Stimulated activated CD8-positive, alpha-beta memory T cell treated with anti-CD3 and anti-CD28 coated beads, Interleukin-7, amount 100 ng/mL, for 24 hours (primary cell): ENCODE measurements around the gene SLC12A8.

Experiments
- DNase-seq: peaks from one replicate; pipeline ENCODE4 v3.0.0-alpha.2; 2020; ENCODE audit warnings: low read depth

SLC12A8 gene

GRCh38 chr3:125212509-125213363 lies at the start of gene SLC12A8:
SLC12A8 (minus strand) TSS chr3:125212748; CDS start chr3:125211349, 1,399 bp downstream.
- DNase-seq = no peak

DNA sequence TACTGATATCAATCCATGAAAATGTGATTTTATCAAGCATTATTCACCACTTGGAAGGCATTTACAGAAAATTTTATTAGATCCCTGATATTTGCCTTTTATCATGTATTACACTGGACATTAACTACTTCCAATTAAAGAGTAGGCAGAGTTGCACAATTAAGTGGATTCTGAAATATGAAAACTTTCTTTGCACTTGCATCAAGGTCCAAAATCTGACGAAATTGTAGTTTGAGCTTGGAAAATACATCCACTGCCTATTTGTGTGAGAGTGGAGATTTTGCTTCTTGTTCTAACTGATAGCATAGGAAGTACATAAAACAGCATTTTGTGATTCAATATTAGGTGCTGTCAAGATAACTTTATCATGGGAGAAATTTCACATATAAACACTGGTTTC lies 49.6 kb upstream of the SLC12A8 start:
- DNase-seq = no peak

GRCh38 chr3:125261031-125261430 lies 48.5 kb upstream of the SLC12A8 start:
- no peak for DNase-seq

DNA sequence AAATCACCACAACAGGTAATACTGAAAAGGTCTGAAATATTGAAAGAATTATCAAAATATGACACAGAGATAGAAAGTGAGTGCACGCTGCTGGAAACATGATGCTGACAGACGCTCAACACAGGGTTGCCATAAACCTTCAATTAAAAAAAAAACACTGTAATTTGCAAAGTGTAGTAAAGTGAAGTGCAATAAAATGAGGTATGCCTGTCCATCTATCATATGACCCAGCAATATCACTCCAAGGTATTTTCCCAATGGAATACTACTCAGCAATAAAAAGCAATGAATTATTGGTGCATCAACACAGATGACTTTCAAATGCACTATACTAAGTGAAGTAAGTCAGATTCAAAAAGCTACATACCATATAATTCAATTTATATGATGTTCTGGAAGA lies 47.6 kb upstream of the SLC12A8 start:
- DNase-seq = no peak

DNA sequence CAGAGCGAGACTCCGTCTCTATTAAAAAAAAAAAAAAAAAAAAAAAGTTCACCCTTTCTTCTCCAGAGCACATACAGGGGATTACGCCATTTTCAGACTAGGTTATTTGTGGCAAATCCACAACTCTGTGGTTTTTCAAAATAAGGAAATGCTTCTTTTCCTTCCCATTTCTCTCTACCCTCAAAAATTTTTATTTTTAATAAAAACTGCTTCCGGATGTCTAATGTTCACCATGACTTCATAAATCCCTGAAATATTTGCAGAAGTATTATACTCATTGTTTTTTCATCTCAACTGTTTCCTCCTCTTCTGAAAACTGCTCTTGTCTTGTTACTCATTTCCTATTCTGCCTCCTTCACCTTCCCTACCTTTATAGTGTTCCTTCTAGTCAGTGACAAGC lies 45.0 kb upstream of the SLC12A8 start:
- DNase-seq = no peak

- no peak for DNase-seq
Measured at GRCh38 chr3:125256675-125257074, 44.1 kb upstream of the SLC12A8 start.

GRCh38 chr3:125250973-125251372 lies 38.4 kb upstream of the SLC12A8 start:
- no peak for DNase-seq

GRCh38 chr3:125246237-125246636 lies 33.7 kb upstream of the SLC12A8 start:
- no peak for DNase-seq

GRCh38 chr3:125245521-125245920 lies 33.0 kb upstream of the SLC12A8 start:
- DNase-seq = no peak

GRCh38 chr3:125240496-125240895 lies 27.9 kb upstream of the SLC12A8 start:
- DNase-seq = no peak

GRCh38 chr3:125239266-125239665 lies 26.7 kb upstream of the SLC12A8 start:
- DNase-seq = no peak

DNA sequence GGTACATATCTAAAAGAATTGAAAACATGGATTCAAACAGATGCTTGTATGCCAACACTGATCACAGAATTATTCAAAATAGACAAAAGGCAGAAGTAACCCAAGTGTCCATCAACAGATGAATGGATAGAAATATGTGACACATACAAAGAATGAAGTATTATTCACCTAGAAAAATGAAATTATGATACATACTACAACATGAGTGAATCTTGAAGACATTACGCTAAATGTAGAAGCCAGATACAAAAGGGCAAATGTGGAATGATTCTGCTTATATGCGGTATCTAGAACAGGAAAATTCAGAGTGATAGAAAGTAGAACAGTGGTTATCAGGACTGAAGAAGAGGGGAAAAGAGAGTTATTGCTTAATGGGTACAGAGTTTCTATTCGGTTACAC lies 26.2 kb upstream of the SLC12A8 start:
- DNase-seq = no peak

DNA sequence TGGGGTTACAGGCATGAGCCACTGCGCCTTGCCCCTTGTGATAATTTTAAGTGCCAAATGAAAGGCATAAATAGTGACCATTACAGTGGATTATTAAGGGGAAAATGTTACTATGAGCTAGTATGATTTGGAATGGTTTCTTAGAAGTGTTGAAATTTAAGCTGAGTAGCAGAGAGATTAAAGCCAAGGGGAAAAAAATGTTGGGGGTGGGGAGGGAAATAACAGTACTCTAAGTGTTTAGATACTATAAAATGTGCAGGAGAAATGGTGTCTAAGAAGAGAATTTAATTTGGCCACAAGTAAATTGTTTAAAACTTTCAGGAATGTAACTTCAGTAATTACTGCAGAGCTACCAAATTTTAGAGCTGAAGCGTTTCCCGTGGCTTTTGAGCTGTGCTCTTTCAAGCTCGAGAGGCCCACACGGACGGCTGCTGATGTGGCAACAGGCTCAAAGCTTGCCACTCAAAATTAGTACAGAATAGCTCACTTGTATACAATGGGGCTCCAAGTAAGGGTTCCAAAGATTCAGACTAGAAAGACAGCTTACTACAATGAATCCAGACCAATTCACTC lies 23.9 kb upstream of the SLC12A8 start:
- no peak for DNase-seq

- DNase-seq = no peak
Measured at GRCh38 chr3:125234831-125235230, 22.3 kb upstream of the SLC12A8 start.

- no peak for DNase-seq
Measured at GRCh38 chr3:125232401-125232800, 19.9 kb upstream of the SLC12A8 start.

- DNase-seq = no peak
Measured at GRCh38 chr3:125231895-125232294, 19.3 kb upstream of the SLC12A8 start.

DNA sequence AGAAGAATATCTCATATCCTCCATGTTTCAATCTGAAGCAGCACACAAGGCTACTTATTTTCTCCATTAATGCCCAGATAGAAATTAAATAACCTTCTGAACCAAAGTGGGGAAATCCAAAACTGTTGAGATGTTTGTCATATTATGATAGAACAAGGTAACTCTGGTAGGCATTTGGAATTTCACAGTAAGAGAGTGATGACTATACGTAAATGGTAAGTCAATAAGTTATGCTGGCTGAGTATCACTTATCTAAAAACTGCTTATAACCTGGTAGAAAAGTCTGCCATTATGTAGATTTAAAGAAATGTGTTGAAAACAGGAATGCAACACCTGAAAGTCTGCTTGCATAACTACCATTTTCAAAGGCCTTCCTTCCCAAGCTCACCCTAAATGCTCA lies 17.2 kb upstream of the SLC12A8 start:
- DNase-seq = no peak

- no peak for DNase-seq
Measured at GRCh38 chr3:125229168-125229567, 16.6 kb upstream of the SLC12A8 start.

- no peak for DNase-seq
Measured at GRCh38 chr3:125221831-125222230, 9.3 kb upstream of the SLC12A8 start.

- no peak for DNase-seq
Measured at GRCh38 chr3:125220727-125221429, 8.3 kb upstream of the SLC12A8 start.

GRCh38 chr3:125220183-125220582 lies 7.6 kb upstream of the SLC12A8 start:
- no peak for DNase-seq

DNA sequence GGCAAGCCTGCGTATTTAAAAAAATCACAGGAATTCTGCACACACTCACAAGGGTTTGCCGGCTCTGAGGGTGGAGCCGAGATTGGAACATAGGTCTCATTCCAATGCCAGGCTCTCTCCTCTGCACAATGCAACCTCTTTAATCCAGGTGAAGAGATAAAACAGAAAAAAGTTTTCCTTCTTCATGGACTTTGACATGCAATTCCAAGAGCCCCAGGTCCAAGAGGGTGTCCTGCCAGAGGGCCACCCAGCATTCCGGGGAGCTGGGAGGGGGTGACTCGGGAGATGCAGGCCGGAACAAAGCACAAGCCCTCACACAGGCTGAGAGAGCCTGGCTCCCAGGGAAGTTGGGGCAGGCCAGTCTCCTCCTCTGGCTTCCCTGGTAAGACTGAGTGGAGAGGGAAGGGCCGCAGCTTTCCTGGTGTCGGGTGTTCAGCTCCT lies 6.7 kb upstream of the SLC12A8 start:
- DNase-seq = no peak

DNA sequence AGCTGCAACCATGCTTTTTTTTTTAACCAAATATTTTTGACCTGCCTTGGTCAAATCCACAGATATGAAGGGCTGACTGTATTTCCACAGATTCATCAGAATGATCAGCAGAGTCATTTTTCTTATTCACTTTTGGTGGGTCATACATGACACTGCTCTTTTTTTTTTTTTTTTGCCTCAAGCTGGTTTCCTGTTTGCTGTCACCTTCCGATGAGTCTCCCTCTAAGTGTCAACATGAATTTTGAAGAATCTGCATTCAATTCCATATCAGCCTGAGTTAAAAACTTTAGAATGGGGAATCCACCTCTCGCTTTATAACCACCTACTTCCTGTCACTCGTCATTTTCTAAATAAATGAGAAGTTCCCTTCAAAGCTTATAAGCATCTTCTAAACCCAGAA lies 2.2 kb upstream of the SLC12A8 start:
- DNase-seq = no peak
